Astrocyte (in vitro differentiated cells and primary cell): ENCODE data around the gene TMPRSS9. TPM values are rescaled to one million over a fixed set of nuclear protein-coding genes. Genes with fewer than 3 reads are reported as not detected.

Source experiments
- DNase-seq: peaks from one replicate; pipeline ENCODE4 v3.0.0-alpha.2; 2010; ENCODE audit warnings: low read depth
- FAIRE-seq: peaks from 2 replicates; lab custom pipeline; 2011; peaks lifted over from hg19 to GRCh38; lab: Jason Lieb, UNC
- H2AFZ ChIP-seq: 2 replicates; pipeline ENCODE4 v1.6.0; 2012; ENCODE audit warnings: low read depth, low read length, inconsistent platforms
- H3K27ac ChIP-seq: 2 replicates; pipeline ENCODE4 v1.5.1; 2011; ENCODE audit warnings: low read depth, low read length, inconsistent platforms
- H3K27me3 ChIP-seq: 2 replicates; pipeline ENCODE4 v1.6.0; 2011; ENCODE audit warnings: low read length, inconsistent platforms; ENCODE audit not compliant: insufficient read depth
- H3K36me3 ChIP-seq: 2 replicates; pipeline ENCODE4 v1.5.1; 2011; ENCODE audit warnings: low read length, inconsistent platforms; ENCODE audit not compliant: insufficient read depth
- H3K4me1 ChIP-seq: 2 replicates; pipeline ENCODE4 v1.5.1; 2011; ENCODE audit warnings: low read length, inconsistent platforms; ENCODE audit not compliant: insufficient read depth
- H3K4me2 ChIP-seq: 2 replicates; pipeline ENCODE4 v1.6.0; 2012; ENCODE audit warnings: low read length, inconsistent platforms
- H3K4me3 ChIP-seq: 2 replicates; pipeline ENCODE4 v1.5.1; 2011; ENCODE audit warnings: low read depth, mild to moderate bottlenecking, low read length, inconsistent platforms; ENCODE audit not compliant: insufficient read depth
- H3K79me2 ChIP-seq: 2 replicates; pipeline ENCODE4 v1.6.0; 2012; ENCODE audit warnings: mild to moderate bottlenecking, low read length, inconsistent platforms; ENCODE audit not compliant: insufficient read depth
- H3K9ac ChIP-seq: 2 replicates; pipeline ENCODE4 v1.6.0; 2012; ENCODE audit warnings: mild to moderate bottlenecking, low read length, inconsistent platforms
- H3K9me3 ChIP-seq: 2 replicates; pipeline ENCODE4 v1.5.1; 2012; ENCODE audit warnings: low read depth, mild to moderate bottlenecking, low read length, inconsistent platforms; ENCODE audit not compliant: insufficient read depth
- H4K20me1 ChIP-seq: 2 replicates; pipeline ENCODE4 v1.6.0; 2012; ENCODE audit warnings: low read length, inconsistent platforms; ENCODE audit not compliant: insufficient read depth
- H3K27ac Mint-ChIP-seq: one replicate; pipeline ENCODE4 v1.8.0; 2021; ENCODE audit warnings: mild to moderate bottlenecking, mixed read lengths; ENCODE audit not compliant: unreplicated experiment
- H3K27me3 Mint-ChIP-seq: one replicate; pipeline ENCODE4 v1.8.0; 2021; ENCODE audit warnings: low read depth, mixed read lengths; ENCODE audit not compliant: unreplicated experiment
- H3K36me3 Mint-ChIP-seq: one replicate; pipeline ENCODE4 v1.8.0; 2021; ENCODE audit warnings: low read depth, mixed read lengths; ENCODE audit not compliant: unreplicated experiment
- H3K4me1 Mint-ChIP-seq: one replicate; pipeline ENCODE4 v1.8.0; 2021; ENCODE audit warnings: low read depth, mixed read lengths; ENCODE audit not compliant: unreplicated experiment
- H3K4me3 Mint-ChIP-seq: one replicate; pipeline ENCODE4 v1.8.0; 2021; ENCODE audit warnings: mild to moderate bottlenecking, moderate library complexity, mixed read lengths; ENCODE audit not compliant: unreplicated experiment
- H3K9me3 Mint-ChIP-seq: one replicate; pipeline ENCODE4 v1.8.0; 2021; ENCODE audit warnings: mild to moderate bottlenecking, mixed read lengths; ENCODE audit not compliant: unreplicated experiment
- CTCF ChIP-seq: IDR thresholded peaks from 2 replicates; pipeline ENCODE4 v1.5.1; 2011; ENCODE audit warnings: low read depth, mild to moderate bottlenecking, inconsistent platforms, low read length, moderate library complexity; ENCODE audit not compliant: insufficient read depth
- EZH2 ChIP-seq: IDR thresholded peaks from 2 replicates; pipeline ENCODE4 v1.6.1; 2012; ENCODE audit warnings: mild to moderate bottlenecking, low read length, inconsistent platforms; ENCODE audit not compliant: insufficient read depth
- total RNA-seq: library from RNA; stranded (reverse); gene quantifications from 2 replicates; pipeline ENCODE4 v1.2.1, GENCODE V29; 2021

The TMPRSS9 gene
- total RNA-seq, 1 donor from 2014 or later, result 0.16 TPM

GRCh38 chr19:2353159-2353886 lies 6.7 kb upstream of the TMPRSS9 start:
- Mint-ChIP-seq H3K27ac (no peak overlapping the region), H3K4me1 (no peaks in the 10 kb centered on the region), H3K9me3 (no peaks in the 10 kb centered on the region), H3K27me3 (no peaks in the 10 kb centered on the region), H3K4me3 (no peak overlapping the region), H3K36me3 (no peaks in the 10 kb centered on the region)
- no peaks in the 10 kb centered on the region for H3K79me2 ChIP-seq
- H3K4me2 ChIP-seq, result no peak overlapping the region
- TF ChIP-seq CTCF (no peak), EZH2 (no peak)
- no peak overlapping the region for H3K27ac ChIP-seq
- peaks cover 3% of the 10 kb centered on the region for H3K36me3 ChIP-seq
- no peak overlapping the region for H3K9ac ChIP-seq
- H3K9me3 ChIP-seq, result no peaks in the 10 kb centered on the region
- H4K20me1 ChIP-seq, result peaks cover 4% of the 10 kb centered on the region
- no peak overlapping the region for H2AFZ ChIP-seq
- no peaks in the 10 kb centered on the region for H3K4me1 ChIP-seq
- H3K4me3 ChIP-seq, result no peak overlapping the region
- peaks cover under 1% of the 10 kb centered on the region for H3K27me3 ChIP-seq
- FAIRE-seq (no peak), DNase-seq (no peak)

DNA sequence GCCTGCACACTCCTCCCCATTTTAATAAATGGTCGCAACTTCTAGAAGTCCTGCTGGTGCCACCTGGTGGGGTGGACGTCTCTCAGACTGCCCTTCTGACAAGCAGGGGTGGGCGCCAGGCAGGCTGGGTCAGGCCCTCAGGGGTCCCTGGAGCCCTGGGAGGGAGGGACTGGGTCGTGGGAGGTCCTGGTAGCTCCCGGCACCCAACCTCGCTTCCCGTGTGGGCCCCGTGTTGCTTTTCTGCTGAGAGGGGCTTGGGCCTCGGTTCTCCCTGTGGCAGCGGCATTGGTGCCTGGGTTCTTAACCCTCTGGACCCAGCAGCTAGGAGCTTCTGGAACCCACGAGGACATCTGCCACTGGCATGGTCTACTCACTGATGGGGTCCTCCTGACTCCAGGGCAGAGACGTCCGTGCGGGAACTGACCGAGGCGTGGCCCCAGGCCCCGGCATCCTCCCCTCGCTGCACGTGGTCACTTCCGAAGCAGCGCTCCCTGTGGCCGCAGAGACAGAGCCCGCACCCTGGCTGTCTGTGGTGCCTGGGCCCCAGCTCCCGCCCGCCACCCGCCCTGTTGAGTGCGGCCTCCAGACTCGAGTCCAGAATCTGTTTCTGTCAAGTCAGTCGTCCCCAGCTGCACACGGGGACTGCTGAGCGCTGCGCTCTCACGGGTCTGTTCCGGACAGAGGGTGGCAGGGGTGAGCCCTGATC lies 6.0 kb upstream of the TMPRSS9 start:
- Mint-ChIP-seq H3K36me3 (no peaks in the 10 kb centered on the region), H3K27me3 (peaks cover 6% of the 10 kb centered on the region), H3K4me3 (no peak overlapping the region), H3K27ac (no peak overlapping the region), H3K4me1 (no peaks in the 10 kb centered on the region), H3K9me3 (no peaks in the 10 kb centered on the region)
- Histone ChIP-seq H3K4me1 (no peaks in the 10 kb centered on the region), H3K4me3 (no peak overlapping the region), H3K4me2 (no peak overlapping the region), H3K27me3 (peaks cover 7% of the 10 kb centered on the region), H2AFZ (no peak overlapping the region), H3K79me2 (no peaks in the 10 kb centered on the region), H3K27ac (no peak overlapping the region), H4K20me1 (peaks cover 4% of the 10 kb centered on the region), H3K9me3 (no peaks in the 10 kb centered on the region), H3K9ac (no peak overlapping the region), H3K36me3 (no peaks in the 10 kb centered on the region)
- FAIRE-seq (no peak), DNase-seq (no peak)
- no peak for TF ChIP-seq CTCF
- no peak for TF ChIP-seq EZH2

GRCh38 chr19:2354670-2355069 lies 5.4 kb upstream of the TMPRSS9 start:
- no peaks in the 10 kb centered on the region for H3K79me2 ChIP-seq
- no peaks in the 10 kb centered on the region for H3K36me3 ChIP-seq
- H3K4me2 ChIP-seq, result no peak overlapping the region
- no peaks in the 10 kb centered on the region for H3K36me3 Mint-ChIP-seq
- no peak overlapping the region for H3K27ac Mint-ChIP-seq
- FAIRE-seq (no peak), DNase-seq (no peak)
- peaks cover 9% of the 10 kb centered on the region for H3K27me3 ChIP-seq
- no peak overlapping the region for H3K9ac ChIP-seq
- H3K27me3 Mint-ChIP-seq, result peaks cover 8% of the 10 kb centered on the region
- no peak overlapping the region for H3K4me3 ChIP-seq
- H3K9me3 ChIP-seq, result no peaks in the 10 kb centered on the region
- peaks cover 4% of the 10 kb centered on the region for H4K20me1 ChIP-seq
- H2AFZ ChIP-seq, result no peak overlapping the region
- no peaks in the 10 kb centered on the region for H3K4me1 ChIP-seq
- H3K27ac ChIP-seq, result no peak overlapping the region
- H3K9me3 Mint-ChIP-seq, result no peaks in the 10 kb centered on the region
- TF ChIP-seq CTCF (no peak), EZH2 (no peak)
- H3K4me3 Mint-ChIP-seq, result no peak overlapping the region
- H3K4me1 Mint-ChIP-seq, result no peaks in the 10 kb centered on the region
